ENCODE measurements around the gene MEGF11. TPM values are rescaled to one million over a fixed set of nuclear protein-coding genes. Genes with fewer than 3 reads are reported as not detected.

MEGF11 gene
- total RNA-seq, 6 experiments from 2014 or later, result not detected

DNA sequence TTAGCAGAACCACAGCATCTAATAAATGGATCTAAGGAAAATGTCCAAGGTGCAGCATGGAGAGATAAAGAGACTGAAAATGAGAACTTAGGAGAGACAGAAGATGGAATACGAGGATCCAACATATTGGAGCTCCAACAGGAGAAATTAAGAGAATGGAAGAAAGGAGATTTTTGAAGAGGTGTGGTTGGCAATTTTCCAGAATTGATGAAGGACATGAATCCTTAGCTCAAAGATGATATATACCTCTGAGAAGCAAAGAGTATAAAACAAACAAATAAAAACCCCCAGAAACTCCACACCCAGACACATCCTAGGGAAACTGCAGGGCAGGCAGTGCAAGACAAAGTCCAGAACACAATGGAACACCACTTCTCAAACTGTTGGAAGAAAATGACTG lies 141.2 kb downstream of the MEGF11 start:
- WGBS (ENCODE audit: insufficient coverage, low coverage, low lambda C conversion rate, missing lambda C conversion rate), result 25% methylated on average over 1 of the region's 1 CpG
- no peaks in the 10 kb centered on the region for H3K36me3 ChIP-seq
- DNase-seq, result peak in 1 of 3 donors; percentile 4
- no peak for TF ChIP-seq POLR2A (IDR thresholded peaks at IDR 0.05)
- TF ChIP-seq, protein P1, sequence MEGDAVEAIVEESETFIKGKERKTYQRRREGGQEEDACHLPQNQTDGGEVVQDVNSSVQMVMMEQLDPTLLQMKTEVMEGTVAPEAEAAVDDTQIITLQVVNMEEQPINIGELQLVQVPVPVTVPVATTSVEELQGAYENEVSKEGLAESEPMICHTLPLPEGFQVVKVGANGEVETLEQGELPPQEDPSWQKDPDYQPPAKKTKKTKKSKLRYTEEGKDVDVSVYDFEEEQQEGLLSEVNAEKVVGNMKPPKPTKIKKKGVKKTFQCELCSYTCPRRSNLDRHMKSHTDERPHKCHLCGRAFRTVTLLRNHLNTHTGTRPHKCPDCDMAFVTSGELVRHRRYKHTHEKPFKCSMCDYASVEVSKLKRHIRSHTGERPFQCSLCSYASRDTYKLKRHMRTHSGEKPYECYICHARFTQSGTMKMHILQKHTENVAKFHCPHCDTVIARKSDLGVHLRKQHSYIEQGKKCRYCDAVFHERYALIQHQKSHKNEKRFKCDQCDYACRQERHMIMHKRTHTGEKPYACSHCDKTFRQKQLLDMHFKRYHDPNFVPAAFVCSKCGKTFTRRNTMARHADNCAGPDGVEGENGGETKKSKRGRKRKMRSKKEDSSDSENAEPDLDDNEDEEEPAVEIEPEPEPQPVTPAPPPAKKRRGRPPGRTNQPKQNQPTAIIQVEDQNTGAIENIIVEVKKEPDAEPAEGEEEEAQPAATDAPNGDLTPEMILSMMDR (IDR thresholded peaks at IDR 0.05), result no peak
- H3K27ac ChIP-seq, result no peak overlapping the region
- no peaks in the 10 kb centered on the region for H3K9me3 ChIP-seq
- no peak overlapping the region for H3K4me3 ChIP-seq
- no peaks in the 10 kb centered on the region for H3K4me1 ChIP-seq
- H3K27me3 ChIP-seq, result no peaks in the 10 kb centered on the region
- intact Hi-C loops (cut with DNase I), result no loop called here
- ATAC-seq, result no peak

DNA sequence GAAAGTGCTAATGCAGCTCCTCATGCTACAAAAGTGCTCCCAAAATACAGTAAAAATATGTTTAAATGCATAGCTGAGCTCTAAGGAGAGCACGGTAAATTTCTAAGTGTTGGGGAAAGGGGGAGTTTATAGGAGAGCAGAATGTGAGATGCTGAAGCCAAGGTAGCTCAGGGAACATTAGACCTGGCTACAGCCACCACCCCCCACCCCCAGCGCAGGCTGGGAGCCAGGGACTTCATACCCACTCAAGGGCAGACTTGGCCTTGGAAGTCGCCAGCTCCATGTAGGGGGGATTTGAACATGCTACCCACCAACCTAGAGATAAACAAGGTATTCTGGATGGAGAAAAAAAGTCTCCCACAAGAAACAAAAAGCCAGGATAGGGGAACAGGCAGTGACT lies 142.2 kb downstream of the MEGF11 start:
- TF ChIP-seq POLR2A (IDR thresholded peaks at IDR 0.05), result no peak
- intact Hi-C loops (cut with DNase I), result no loop called here
- no peaks in the 10 kb centered on the region for H3K4me1 ChIP-seq
- DNase-seq (peak in 1 of 3 donors; percentile 35), ATAC-seq (no peak)
- H3K9me3 ChIP-seq, result no peaks in the 10 kb centered on the region
- H3K27ac ChIP-seq, result no peak overlapping the region
- no peaks in the 10 kb centered on the region for H3K27me3 ChIP-seq
- H3K36me3 ChIP-seq, result no peaks in the 10 kb centered on the region
- no peak overlapping the region for H3K4me3 ChIP-seq
- WGBS (ENCODE audit: insufficient coverage, low coverage, low lambda C conversion rate, missing lambda C conversion rate), result 71% methylated on average over 3 of the region's 3 CpGs

DNA sequence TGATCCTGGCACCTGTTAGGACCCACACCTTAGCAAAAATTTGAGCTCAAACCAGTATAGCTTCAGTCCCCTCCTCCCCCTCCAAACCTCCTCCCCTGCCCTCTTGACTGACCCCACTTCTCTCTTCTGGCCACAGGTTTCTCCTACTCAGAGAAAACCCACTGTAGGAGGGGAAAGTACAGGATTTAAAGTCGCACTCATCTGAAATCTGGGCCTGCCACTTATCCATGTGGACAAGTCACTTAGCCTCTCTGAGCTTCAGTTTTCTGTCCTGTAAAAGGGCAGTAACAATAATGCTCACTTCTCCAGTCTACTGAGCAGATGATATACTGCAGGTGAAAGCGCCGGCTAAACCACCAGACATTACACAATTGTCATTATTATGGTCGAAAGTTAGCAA lies 142.7 kb downstream of the MEGF11 start:
- Histone ChIP-seq H3K27ac (no peak overlapping the region), H3K27me3 (no peaks in the 10 kb centered on the region), H3K4me1 (no peaks in the 10 kb centered on the region), H3K4me3 (no peak overlapping the region), H3K36me3 (no peaks in the 10 kb centered on the region), H3K9me3 (no peaks in the 10 kb centered on the region)
- intact Hi-C loops (cut with DNase I), result no loop called here
- ATAC-seq (no peak), DNase-seq (no peak)
- 68% methylated on average over 3 of the region's 4 CpGs for WGBS (ENCODE audit: insufficient coverage, low coverage, low lambda C conversion rate, missing lambda C conversion rate)
- TF ChIP-seq POLR2A (IDR thresholded peaks at IDR 0.05), result no peak
- TF ChIP-seq, protein P1 (IDR thresholded peaks at IDR 0.05), result no peak

DNA sequence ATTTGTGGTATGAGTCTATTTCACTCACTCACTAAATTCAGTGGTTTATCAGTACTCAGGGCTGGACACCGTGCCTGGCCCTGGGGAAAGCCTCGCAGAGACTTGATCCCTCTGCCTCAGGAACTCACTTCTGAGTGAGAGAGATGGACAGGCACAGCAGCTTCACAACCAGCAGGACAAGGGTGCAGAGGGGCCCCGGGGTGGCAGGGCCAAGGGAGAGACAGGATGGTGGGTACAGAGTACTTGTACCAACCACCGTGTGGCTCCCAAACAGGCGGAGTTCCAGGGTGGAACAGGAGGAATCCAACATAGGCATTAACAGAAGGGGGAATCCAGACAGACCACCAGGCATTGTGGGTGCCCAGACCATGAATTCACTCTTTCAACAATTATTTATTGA lies 143.7 kb downstream of the MEGF11 start:
- intact Hi-C loops (cut with DNase I), result no loop called here
- H3K27me3 ChIP-seq, result no peaks in the 10 kb centered on the region
- H3K4me3 ChIP-seq, result no peak overlapping the region
- H3K36me3 ChIP-seq, result no peaks in the 10 kb centered on the region
- TF ChIP-seq, protein P1 (IDR thresholded peaks at IDR 0.05), result no peak
- no peak for TF ChIP-seq POLR2A (IDR thresholded peaks at IDR 0.05)
- ATAC-seq (no peak), DNase-seq (peak in 1 of 3 donors; percentile 17)
- 83% methylated on average over 2 of the region's 5 CpGs for WGBS (ENCODE audit: insufficient coverage, low coverage, low lambda C conversion rate, missing lambda C conversion rate)
- no peak overlapping the region for H3K27ac ChIP-seq
- no peaks in the 10 kb centered on the region for H3K4me1 ChIP-seq
- H3K9me3 ChIP-seq, result no peaks in the 10 kb centered on the region

DNA sequence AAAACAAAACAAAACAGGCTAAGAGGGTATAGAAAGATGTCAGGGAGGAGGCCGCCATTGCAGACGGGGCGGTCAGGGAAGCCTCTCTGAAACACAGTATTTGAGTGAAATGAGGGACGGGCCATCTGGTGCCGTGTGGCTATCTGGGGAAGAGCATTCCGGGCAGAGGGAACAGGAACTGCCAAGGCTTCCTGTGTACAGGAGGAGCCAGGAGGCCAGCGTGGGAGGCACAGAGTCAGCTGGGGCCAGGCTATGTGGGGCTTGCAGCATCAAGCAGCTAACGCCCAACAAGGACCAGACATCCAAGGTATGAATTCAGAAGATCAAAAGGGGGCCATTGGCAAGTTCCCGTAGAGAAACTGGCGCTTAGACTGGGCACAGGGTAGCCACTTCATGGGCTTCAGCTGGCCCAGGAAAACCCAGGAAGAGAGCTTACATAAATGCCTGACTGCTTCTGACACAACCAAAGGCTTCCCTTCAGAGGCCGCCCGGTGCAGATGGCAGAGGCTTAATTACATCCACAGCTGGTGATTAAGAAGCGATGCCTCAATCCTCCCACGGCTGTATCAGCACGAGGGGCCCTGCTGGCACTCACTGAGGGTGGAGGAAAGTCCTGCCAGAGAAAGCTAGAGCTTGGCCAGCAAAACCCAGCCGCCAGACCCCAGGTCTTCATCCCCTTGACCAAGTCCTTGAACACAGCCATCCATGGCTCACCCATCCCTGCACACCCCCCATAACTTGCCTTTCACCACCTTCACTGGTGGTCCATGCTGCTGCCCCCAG lies 144.9 kb downstream of the MEGF11 start:
- H3K9me3 ChIP-seq, result no peaks in the 10 kb centered on the region
- no peaks in the 10 kb centered on the region for H3K4me1 ChIP-seq
- H3K27ac ChIP-seq, result no peak overlapping the region
- H3K4me3 ChIP-seq, result no peak overlapping the region
- H3K27me3 ChIP-seq, result no peaks in the 10 kb centered on the region
- TF ChIP-seq, protein P1 (IDR thresholded peaks at IDR 0.05), result no peak
- TF ChIP-seq POLR2A (IDR thresholded peaks at IDR 0.05), result no peak
- H3K36me3 ChIP-seq, result no peaks in the 10 kb centered on the region
- 65% methylated on average over 5 of the region's 16 CpGs for WGBS (ENCODE audit: insufficient coverage, low coverage, low lambda C conversion rate, missing lambda C conversion rate)
- intact Hi-C loops (cut with DNase I), result no loop called here
- DNase-seq (peak in 1 of 3 donors; percentile 47), ATAC-seq (peak in 1 of 4 donors; percentile 39)

All from right lobe of liver (tissue), 6 donors.